DOHH2 (cell line): ENCODE results near the gene ZFP57.
A peak's percentile ranks its signal among the peaks of the same experiment; 100 is the strongest.

ENCODE experiments used
- H3F3A ChIP-seq: fragments of 200-600 bp; sonication (generic), shearing (Covaris generic); 2 replicates; pipeline ENCODE4 v1.6.0; 2016; ENCODE audit warnings: antibody characterized with exemption, mild to moderate bottlenecking; ENCODE audit not compliant: control insufficient read depth, insufficient read depth
- H3K27ac ChIP-seq: fragments of 200-600 bp; sonication (generic); 2 replicates; pipeline ENCODE4 v1.5.1; 2014; ENCODE audit warnings: low read depth, mild to moderate bottlenecking, low read length, moderate library complexity
- H3K27me3 ChIP-seq: fragments of 200-600 bp; sonication (generic); 2 replicates; pipeline ENCODE4 v1.6.1; 2014; ENCODE audit warnings: mild to moderate bottlenecking, low read length, mixed read lengths; ENCODE audit not compliant: control insufficient read depth
- H3K36me3 ChIP-seq: fragments of 200-600 bp; sonication (generic); 2 replicates; pipeline ENCODE4 v1.6.1; 2014; ENCODE audit warnings: mild to moderate bottlenecking, low read length, moderate library complexity, mixed read lengths; ENCODE audit not compliant: control insufficient read depth
- H3K4me1 ChIP-seq: fragments of 200-600 bp; sonication (generic); 2 replicates; pipeline ENCODE4 v1.6.1; 2014; ENCODE audit warnings: mild to moderate bottlenecking, low read length, mixed read lengths; ENCODE audit not compliant: control insufficient read depth
- H3K4me2 ChIP-seq: fragments of 200-600 bp; sonication (generic); 2 replicates; pipeline ENCODE4 v1.6.0; 2014; ENCODE audit warnings: mild to moderate bottlenecking, low read length, moderate library complexity
- H3K4me3 ChIP-seq: fragments of 200-600 bp; sonication (generic); 2 replicates; pipeline ENCODE4 v1.5.1; 2014; ENCODE audit warnings: mild to moderate bottlenecking, low read length, mixed read lengths
- H3K79me2 ChIP-seq: fragments of 200-600 bp; sonication (generic); 2 replicates; pipeline ENCODE4 v1.6.1; 2014; ENCODE audit warnings: mild to moderate bottlenecking, low read length, mixed read lengths; ENCODE audit not compliant: control insufficient read depth
- H3K9me2 ChIP-seq: fragments of 200-600 bp; sonication (generic); replicated peaks from 2 replicates; pipeline ENCODE4 v1.6.1; 2014; ENCODE audit warnings: mild to moderate bottlenecking, low read length, mixed read lengths; ENCODE audit not compliant: control insufficient read depth
- H3K9me3 ChIP-seq: fragments of 200-600 bp; sonication (generic); 2 replicates; pipeline ENCODE4 v1.6.1; 2014; ENCODE audit warnings: antibody characterized with exemption, low read length, mixed read lengths; ENCODE audit not compliant: control insufficient read depth, insufficient read depth
- H4K20me1 ChIP-seq: fragments of 200-600 bp; sonication (generic); 2 replicates; pipeline ENCODE4 v1.6.0; 2014; ENCODE audit warnings: low read depth, mild to moderate bottlenecking, antibody characterized with exemption, low read length, moderate library complexity; ENCODE audit not compliant: control insufficient read depth, insufficient read depth
- EZH2phosphoT487 ChIP-seq: fragments of 200-600 bp; sonication (generic); IDR thresholded peaks from 2 replicates; pipeline ENCODE4 v1.6.1; 2017; ENCODE audit warnings: borderline replicate concordance, mild to moderate bottlenecking, antibody characterized with exemption, low read length, moderate library complexity, mixed read lengths
- TF ChIP-seq, protein P1 (sequence below): fragments of 200-600 bp; sonication (generic); IDR thresholded peaks from one replicate; pipeline ENCODE4 v1.5.1; 2014; ENCODE audit warnings: antibody characterized with exemption, mild to moderate bottlenecking, low read depth, low read length; ENCODE audit not compliant: poor library complexity, severe bottlenecking

ZFP57 gene

DNA sequence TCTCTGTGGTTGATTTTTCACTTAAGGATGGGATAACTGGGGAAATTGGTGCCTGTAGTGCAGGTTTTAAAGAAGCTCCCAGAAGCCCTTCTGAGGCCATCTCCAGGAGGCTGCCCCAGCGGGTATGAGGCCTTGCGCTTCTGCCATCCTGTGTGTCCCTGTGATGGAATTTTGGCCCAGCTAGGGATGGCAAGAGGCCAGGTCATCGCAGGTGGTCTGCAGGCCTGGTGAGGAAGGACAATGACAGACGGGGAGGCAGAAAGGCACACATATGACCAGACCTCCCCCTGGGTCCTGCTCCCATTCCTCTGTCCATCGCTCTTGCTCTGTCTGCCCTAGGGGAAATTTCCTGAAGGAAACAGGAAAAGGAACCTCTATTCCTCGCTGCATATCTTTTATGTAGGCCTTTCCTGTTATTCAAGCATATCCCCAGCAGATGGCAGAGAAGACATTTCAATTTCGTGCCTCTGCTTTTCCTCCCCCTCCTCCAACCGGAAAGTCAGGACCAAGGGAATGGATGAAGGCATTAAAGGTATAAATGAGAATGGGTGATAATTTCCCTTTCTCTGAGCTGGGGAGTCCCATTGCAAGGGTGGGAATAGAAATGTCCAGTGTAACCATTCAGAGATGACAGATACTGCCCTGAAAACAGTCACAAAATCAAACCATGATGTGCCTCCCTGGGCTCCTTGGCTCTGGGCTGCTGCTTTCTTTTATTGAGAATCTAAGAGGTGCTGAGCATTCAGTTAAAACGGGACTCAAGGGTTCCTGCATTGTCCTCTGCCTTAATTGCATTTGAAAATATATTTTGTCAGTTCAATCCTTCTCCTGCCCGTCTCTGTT lies 24.7 kb upstream of the ZFP57 start:
- no peaks in the 10 kb centered on the region for H3K9me3 ChIP-seq
- H3F3A ChIP-seq, result no peaks in the 10 kb centered on the region
- no peak overlapping the region for H3K4me3 ChIP-seq
- H3K4me1 ChIP-seq, result peaks cover 10% of the 10 kb centered on the region
- H4K20me1 ChIP-seq, result no peaks in the 10 kb centered on the region
- peaks cover 32% of the 10 kb centered on the region for H3K27me3 ChIP-seq
- no peaks in the 10 kb centered on the region for H3K36me3 ChIP-seq
- no peaks in the 10 kb centered on the region for H3K79me2 ChIP-seq
- no peak for TF ChIP-seq EZH2phosphoT487
- TF ChIP-seq, protein P1, sequence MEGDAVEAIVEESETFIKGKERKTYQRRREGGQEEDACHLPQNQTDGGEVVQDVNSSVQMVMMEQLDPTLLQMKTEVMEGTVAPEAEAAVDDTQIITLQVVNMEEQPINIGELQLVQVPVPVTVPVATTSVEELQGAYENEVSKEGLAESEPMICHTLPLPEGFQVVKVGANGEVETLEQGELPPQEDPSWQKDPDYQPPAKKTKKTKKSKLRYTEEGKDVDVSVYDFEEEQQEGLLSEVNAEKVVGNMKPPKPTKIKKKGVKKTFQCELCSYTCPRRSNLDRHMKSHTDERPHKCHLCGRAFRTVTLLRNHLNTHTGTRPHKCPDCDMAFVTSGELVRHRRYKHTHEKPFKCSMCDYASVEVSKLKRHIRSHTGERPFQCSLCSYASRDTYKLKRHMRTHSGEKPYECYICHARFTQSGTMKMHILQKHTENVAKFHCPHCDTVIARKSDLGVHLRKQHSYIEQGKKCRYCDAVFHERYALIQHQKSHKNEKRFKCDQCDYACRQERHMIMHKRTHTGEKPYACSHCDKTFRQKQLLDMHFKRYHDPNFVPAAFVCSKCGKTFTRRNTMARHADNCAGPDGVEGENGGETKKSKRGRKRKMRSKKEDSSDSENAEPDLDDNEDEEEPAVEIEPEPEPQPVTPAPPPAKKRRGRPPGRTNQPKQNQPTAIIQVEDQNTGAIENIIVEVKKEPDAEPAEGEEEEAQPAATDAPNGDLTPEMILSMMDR, result peak; percentile 65
- H3K4me2 ChIP-seq, result no peak overlapping the region
- H3K27ac ChIP-seq, result no peak overlapping the region
- no peaks in the 10 kb centered on the region for H3K9me2 ChIP-seq

DNA sequence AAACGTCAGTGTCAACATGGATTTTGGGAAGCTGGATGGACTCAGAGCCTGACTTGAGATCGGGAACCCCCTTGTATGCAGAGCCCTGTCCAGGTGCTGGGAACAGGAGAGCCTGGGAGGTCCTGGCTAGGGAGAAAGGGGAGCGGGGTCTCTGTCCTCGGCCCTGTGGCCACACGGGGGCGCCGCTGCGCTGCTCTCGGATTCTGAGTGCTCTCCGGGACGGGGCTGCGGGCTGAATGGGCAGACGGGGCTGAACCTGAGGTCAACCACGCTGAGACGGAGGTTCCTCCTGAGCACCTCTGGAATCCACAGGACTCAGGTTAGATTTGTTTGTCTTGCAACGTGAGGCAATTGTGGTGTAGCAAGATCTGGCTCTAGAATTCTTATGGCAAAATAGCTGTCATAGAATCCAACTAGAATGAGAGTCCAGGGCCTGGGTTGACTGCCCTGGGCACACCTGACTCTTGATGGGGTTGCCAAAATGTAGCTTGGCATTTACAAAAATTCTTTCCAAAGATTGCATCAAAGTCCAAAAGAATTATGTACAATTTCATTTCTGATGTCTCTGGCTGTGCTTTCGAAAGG lies 21.7 kb upstream of the ZFP57 start:
- Histone ChIP-seq H3K9me2 (no peaks in the 10 kb centered on the region), H3K27ac (no peak overlapping the region), H3K4me3 (no peak overlapping the region), H3K4me2 (no peak overlapping the region), H4K20me1 (no peaks in the 10 kb centered on the region), H3K27me3 (peaks cover 14% of the 10 kb centered on the region), H3K79me2 (no peaks in the 10 kb centered on the region), H3K36me3 (no peaks in the 10 kb centered on the region), H3K9me3 (no peaks in the 10 kb centered on the region), H3K4me1 (no peaks in the 10 kb centered on the region), H3F3A (no peaks in the 10 kb centered on the region)
- no peak for TF ChIP-seq EZH2phosphoT487
- TF ChIP-seq, protein P1, result peak; percentile 76

DNA sequence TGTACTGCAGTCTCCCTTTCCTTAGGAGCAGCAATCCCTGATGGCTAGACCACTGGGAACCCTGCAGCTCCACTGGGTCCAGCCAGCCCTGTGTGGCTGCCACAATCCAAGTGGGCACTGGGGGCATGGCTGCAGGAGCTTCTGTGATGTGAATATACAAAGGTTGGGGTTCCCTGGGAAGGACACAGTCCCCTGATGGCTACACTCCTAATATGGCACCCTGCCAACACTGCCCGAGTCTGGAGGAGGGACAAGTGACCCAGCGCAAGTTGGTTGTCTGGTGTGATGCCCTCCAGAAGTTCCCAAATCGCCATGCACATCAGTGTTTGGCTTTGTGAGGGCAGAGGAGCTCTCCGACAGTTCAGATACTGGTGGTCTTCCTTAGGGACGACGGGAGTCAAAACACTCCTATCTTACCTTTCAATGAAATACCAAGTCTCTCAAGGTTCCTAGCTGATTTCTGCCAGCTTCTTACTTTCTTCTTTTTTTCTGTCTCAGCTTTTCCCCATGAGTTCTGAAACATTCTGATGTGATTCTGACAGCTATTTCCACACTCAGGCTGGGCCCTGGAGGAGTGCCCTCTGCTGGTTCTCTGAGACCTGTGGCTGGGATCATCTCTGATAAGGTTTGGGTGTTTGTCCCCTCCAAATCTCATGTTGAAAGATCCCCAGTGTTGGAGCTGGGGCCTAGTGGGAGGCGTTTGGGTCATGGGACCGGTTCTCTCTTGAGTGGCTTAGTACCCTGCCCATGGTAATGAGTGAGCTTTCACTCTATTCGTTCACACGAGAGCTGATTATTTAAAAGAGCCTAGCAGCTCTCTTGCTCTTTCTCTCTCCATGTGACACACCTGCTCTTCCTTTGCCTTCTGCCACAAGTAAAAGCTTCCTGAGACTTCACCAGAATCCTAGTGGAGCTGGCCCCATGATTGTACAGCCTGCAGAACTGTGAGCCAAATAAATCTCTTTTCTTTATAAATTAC lies 15.5 kb upstream of the ZFP57 start:
- Histone ChIP-seq H3K9me2 (no peaks in the 10 kb centered on the region), H4K20me1 (no peaks in the 10 kb centered on the region), H3K9me3 (no peaks in the 10 kb centered on the region), H3K36me3 (no peaks in the 10 kb centered on the region), H3F3A (no peaks in the 10 kb centered on the region), H3K4me3 (no peak overlapping the region), H3K27me3 (no peaks in the 10 kb centered on the region), H3K79me2 (no peaks in the 10 kb centered on the region), H3K4me1 (no peaks in the 10 kb centered on the region), H3K27ac (no peak overlapping the region), H3K4me2 (no peak overlapping the region)
- TF ChIP-seq, protein P1, result peak; percentile 56
- no peak for TF ChIP-seq EZH2phosphoT487
